HEK293 (cell line): ENCODE results near the gene DRAP1.

Experiments
- CTCF ChIA-PET: fragments of 350-600 bp; formaldehyde crosslinking; extraction: SDS; loops from one replicate; lab custom pipeline; 2021; ENCODE audit warnings: antibody characterized with exemption; lab: Yijun Ruan, JAX
- POLR2A ChIA-PET: fragments of 300-600 bp; formaldehyde crosslinking; extraction: SDS; loops from one replicate; lab custom pipeline; 2020; ENCODE audit warnings: antibody characterized with exemption, inconsistent platforms; lab: Yijun Ruan, JAX
- H3K27ac ChIP-seq: fragments of 200-500 bp; sonication (Bioruptor generic); 2 replicates; pipeline ENCODE4 v1.5.1; 2014; ENCODE audit warnings: low read depth, low read length, control low read depth, inconsistent platforms; ENCODE audit errors: extremely low read depth
- H3K36me3 ChIP-seq, 2 experiments: fragments of 200-500 bp in 1 of 2; sonication (Bioruptor generic) in 1 of 2; 1 replicate in 1 of 2; 2 replicates in 1 of 2; pipeline ENCODE4 v1.5.1; 2014 to 2017; ENCODE audit warnings: inconsistent platforms in 2 of 2, low read length in 2 of 2; ENCODE audit not compliant: control insufficient read depth in 2 of 2, insufficient read depth in 1 of 2
- H3K4me1 ChIP-seq: fragments of 200-500 bp; sonication (Bioruptor generic); 2 replicates; pipeline ENCODE4 v1.5.1; 2014; ENCODE audit warnings: mild to moderate bottlenecking, low read length, inconsistent platforms; ENCODE audit not compliant: control insufficient read depth, insufficient read depth
- H3K4me3 ChIP-seq: 2 replicates; pipeline ENCODE4 v1.5.1; 2011; ENCODE audit warnings: low read depth, mild to moderate bottlenecking, control low read depth, low read length, moderate library complexity
- H3K9me3 ChIP-seq: fragments of 200-500 bp; sonication (Bioruptor generic); 2 replicates; pipeline ENCODE4 v1.5.1; 2014; ENCODE audit warnings: low read depth, low read length, inconsistent platforms; ENCODE audit not compliant: control insufficient read depth, insufficient read depth
- GLI4 ChIP-seq: fragments of 450-650 bp; formaldehyde crosslinking; IDR thresholded peaks from 2 replicates; pipeline ENCODE4 v1.5.1; 2016; ENCODE audit warnings: missing biosample characterization, missing genetic modification characterization
- HOXA7 ChIP-seq: sonication (generic); formaldehyde crosslinking; IDR thresholded peaks from 2 replicates; pipeline ENCODE4 v1.8.1; 2022; ENCODE audit warnings: missing genetic modification reagents, borderline replicate concordance
- SP7 ChIP-seq: fragments of 450-650 bp; formaldehyde crosslinking; IDR thresholded peaks from 2 replicates; pipeline ENCODE4 v1.5.1; 2016; ENCODE audit warnings: missing biosample characterization, missing genetic modification characterization
- ZBTB1 ChIP-seq: fragments of 450-650 bp; formaldehyde crosslinking; IDR thresholded peaks from 2 replicates; pipeline ENCODE4 v1.5.1; 2016; ENCODE audit warnings: missing biosample characterization, missing genetic modification characterization
- ZNF175 ChIP-seq: fragments of 450-650 bp; formaldehyde crosslinking; IDR thresholded peaks from 2 replicates; pipeline ENCODE4 v1.5.1; 2016; ENCODE audit warnings: missing biosample characterization, missing genetic modification characterization
- ZNF214 ChIP-seq: fragments of 450-650 bp; formaldehyde crosslinking; IDR thresholded peaks from 2 replicates; pipeline ENCODE4 v1.5.1; 2017; ENCODE audit warnings: missing biosample characterization, mild to moderate bottlenecking, missing genetic modification characterization, borderline replicate concordance
- ZNF280D ChIP-seq: fragments of 450-650 bp; formaldehyde crosslinking; IDR thresholded peaks from 2 replicates; pipeline ENCODE4 v1.5.1; 2016; ENCODE audit warnings: missing biosample characterization, missing genetic modification characterization
- ZNF398 ChIP-seq: fragments of 450-650 bp; formaldehyde crosslinking; IDR thresholded peaks from 2 replicates; pipeline ENCODE4 v1.5.1; 2017; ENCODE audit warnings: missing biosample characterization, missing genetic modification characterization
- ZNF473 ChIP-seq: fragments of 450-650 bp; formaldehyde crosslinking; IDR thresholded peaks from 2 replicates; pipeline ENCODE4 v1.5.1; 2017; ENCODE audit warnings: missing biosample characterization, missing genetic modification characterization
- ZNF514 ChIP-seq: fragments of 450-650 bp; formaldehyde crosslinking; IDR thresholded peaks from 2 replicates; pipeline ENCODE4 v1.5.1; 2016; ENCODE audit warnings: missing biosample characterization, missing genetic modification characterization
- ZNF571 ChIP-seq: fragments of 450-650 bp; formaldehyde crosslinking; IDR thresholded peaks from 2 replicates; pipeline ENCODE4 v1.5.0; 2017; ENCODE audit warnings: missing biosample characterization, missing genetic modification characterization
- ZNF645 ChIP-seq: fragments of 450-650 bp; formaldehyde crosslinking; IDR thresholded peaks from 2 replicates; pipeline ENCODE4; 2016; ENCODE audit warnings: missing biosample characterization, missing genetic modification characterization
- ZNF664 ChIP-seq: fragments of 450-650 bp; formaldehyde crosslinking; IDR thresholded peaks from 2 replicates; pipeline ENCODE4 v1.5.1; 2016; ENCODE audit warnings: missing biosample characterization, missing genetic modification characterization
- ZSCAN4 ChIP-seq: fragments of 450-650 bp; formaldehyde crosslinking; IDR thresholded peaks from 2 replicates; pipeline ENCODE4 v1.5.1; 2017; ENCODE audit warnings: missing biosample characterization, missing genetic modification characterization
- ZXDB ChIP-seq: fragments of 450-650 bp; formaldehyde crosslinking; IDR thresholded peaks from 2 replicates; pipeline ENCODE4 v1.5.1; 2016; ENCODE audit warnings: missing biosample characterization, missing genetic modification characterization

Gene DRAP1

GRCh38 chr11:65952052-65952521 is 32.9 kb downstream of the DRAP1 start:
- POLR2A ChIA-PET, result interaction anchor here (1.1 to 1.6 kb wide), 3 partner anchors 9 to 62 kb away, joined by 3 to 8 read pairs (median 3); partner anchors contain the start of genes CCDC85B and SART1
- Histone ChIP-seq H3K36me3 (no peaks in the 10 kb centered on the region), H3K4me3 (no peak overlapping the region), H3K4me1 (no peaks in the 10 kb centered on the region), H3K27ac (no peak overlapping the region), H3K9me3 (no peaks in the 10 kb centered on the region)
- CTCF ChIA-PET, result interaction anchor here (0.7 to 2.0 kb wide), 3 partner anchors 64 to 163 kb away, joined by 4 to 7 read pairs (median 6); partner anchors contain the start of gene FIBP
- TF ChIP-seq GLI4 (tag by site-specific recombination) (no peak), ZNF214 (tag by site-specific recombination) (no peak), ZNF645 (no peak), HOXA7 (CRISPR knock-in tag) (no peak), ZSCAN4 (tag by site-specific recombination) (peak; percentile 76), ZBTB1 (tag by site-specific recombination) (no peak), ZNF175 (no peak)

GRCh38 chr11:65953471-65953870 is 34.2 kb downstream of the DRAP1 start:
- no peak overlapping the region for H3K27ac ChIP-seq
- TF ChIP-seq SP7 (tag by site-specific recombination) (no peak), ZNF514 (no peak), ZNF473 (tag by site-specific recombination) (no peak), ZXDB (tag by site-specific recombination) (no peak), ZNF664 (tag by site-specific recombination) (no peak), ZNF571 (tag by site-specific recombination) (no peak), ZNF280D (no peak), ZNF398 (tag by site-specific recombination) (no peak)
- H3K9me3 ChIP-seq, result no peaks in the 10 kb centered on the region
- POLR2A ChIA-PET, result no interaction called here
- no peaks in the 10 kb centered on the region for H3K4me1 ChIP-seq
- no peak overlapping the region for H3K4me3 ChIP-seq
- CTCF ChIA-PET, result interaction anchor here (2.0 kb wide), 1 partner anchor 69 kb away, joined by 7 read pairs; no protein-coding TSS in a partner anchor
- no peaks in the 10 kb centered on the region for H3K36me3 ChIP-seq
